Neuronal stem cell (in vitro differentiated cells): ENCODE data around the gene TLR8.
"Not testable (repeated sequence)": the region's sequence is repeated elsewhere in the genome, so short reads cannot be mapped to it uniquely, and the experiment has no call there.

Experiments used
- DNase-seq: peaks from one replicate; pipeline ENCODE4 v3.0.0-alpha.2; 2013; ENCODE audit warnings: low spot score
- H2AFZ ChIP-seq: one replicate; pipeline ENCODE4 v1.6.1; 2013; ENCODE audit warnings: mild to moderate bottlenecking, low read length, inconsistent platforms
- H2AK5ac ChIP-seq: 2 replicates; pipeline ENCODE4 v1.6.1; 2013; ENCODE audit warnings: low read depth, mild to moderate bottlenecking, inconsistent platforms, low read length, moderate library complexity, mixed read lengths
- H2BK120ac ChIP-seq: 2 replicates; pipeline ENCODE4 v1.6.1; 2013; ENCODE audit warnings: low read depth, mild to moderate bottlenecking, inconsistent platforms, low read length, moderate library complexity, mixed read lengths
- H2BK12ac ChIP-seq: one replicate; pipeline ENCODE4 v1.6.1; 2013; ENCODE audit warnings: low read length, inconsistent platforms
- H2BK15ac ChIP-seq: 2 replicates; pipeline ENCODE4 v1.6.1; 2013; ENCODE audit warnings: mild to moderate bottlenecking, low read length, inconsistent platforms, mixed read lengths
- H2BK5ac ChIP-seq: one replicate; pipeline ENCODE4 v1.6.1; 2013; ENCODE audit warnings: inconsistent platforms, mild to moderate bottlenecking, low read length, moderate library complexity
- H3K14ac ChIP-seq: one replicate; pipeline ENCODE4 v1.6.1; 2013; ENCODE audit warnings: low read length, inconsistent platforms
- H3K18ac ChIP-seq: 2 replicates; pipeline ENCODE4 v1.6.1; 2013; ENCODE audit warnings: low read length, inconsistent platforms
- H3K23ac ChIP-seq: 2 replicates; pipeline ENCODE4 v1.6.1; 2013; ENCODE audit warnings: low read depth, mild to moderate bottlenecking, mixed read lengths, low read length, inconsistent platforms; ENCODE audit not compliant: poor library complexity
- H3K27ac ChIP-seq: replicated peaks from 3 replicates; pipeline ENCODE4 v1.5.1; 2013; ENCODE audit warnings: low read length, inconsistent platforms
- H3K27me3 ChIP-seq, 3 experiments: 2 replicates each; pipeline ENCODE4 v1.6.1; 2013; ENCODE audit warnings: low read length in 3 of 3, mild to moderate bottlenecking in 2 of 3, inconsistent platforms in 1 of 3, low read depth in 1 of 3, mixed read lengths in 1 of 3, moderate library complexity in 1 of 3; ENCODE audit not compliant: control insufficient read depth in 3 of 3, insufficient read depth in 3 of 3
- H3K36me3 ChIP-seq, 2 donors: replicated peaks in 1 of 2; 2 replicates each; pipeline ENCODE4 v1.6.1; 2013; ENCODE audit warnings: low read length in 2 of 2; ENCODE audit not compliant: control insufficient read depth in 2 of 2, insufficient read depth in 2 of 2
- H3K4ac ChIP-seq: 2 replicates; pipeline ENCODE4 v1.6.1; 2013; ENCODE audit warnings: inconsistent platforms, mild to moderate bottlenecking, low read length, moderate library complexity
- H3K4me1 ChIP-seq, 2 donors: 1 replicate in 1 of 2; 2 replicates in 1 of 2; pipeline ENCODE4 v1.6.1; 2013; ENCODE audit warnings: low read length in 2 of 2, low read depth in 1 of 2; ENCODE audit not compliant: control insufficient read depth in 2 of 2, insufficient read depth in 1 of 2
- H3K4me2 ChIP-seq: one replicate; pipeline ENCODE4 v1.6.1; 2013; ENCODE audit warnings: mild to moderate bottlenecking, low read length, inconsistent platforms; ENCODE audit not compliant: insufficient read depth, poor library complexity, severe bottlenecking
- H3K4me3 ChIP-seq, 2 donors: 2 replicates each; pipeline ENCODE4 v1.5.1; 2013; ENCODE audit warnings: low read length in 2 of 2, mild to moderate bottlenecking in 2 of 2, inconsistent platforms in 1 of 2, moderate library complexity in 1 of 2
- H3K79me1 ChIP-seq: one replicate; pipeline ENCODE4 v1.6.1; 2013; ENCODE audit warnings: low read depth, mild to moderate bottlenecking, inconsistent platforms, low read length, moderate library complexity
- H3K9ac ChIP-seq: one replicate; pipeline ENCODE4 v1.6.1; 2013; ENCODE audit warnings: mild to moderate bottlenecking, low read depth, low read length, inconsistent platforms; ENCODE audit not compliant: poor library complexity
- H3K9me3 ChIP-seq, 2 donors: replicated peaks in 1 of 2; 2 replicates each; pipeline versions ENCODE3 to v1.6.1; 2013; ENCODE audit warnings: low read length in 2 of 2, mild to moderate bottlenecking in 2 of 2, inconsistent platforms in 1 of 2, low read depth in 1 of 2, mixed read lengths in 1 of 2, moderate library complexity in 1 of 2; ENCODE audit not compliant: control insufficient read depth in 2 of 2, insufficient read depth in 1 of 2
- H4K8ac ChIP-seq: one replicate; pipeline ENCODE4 v1.6.1; 2013; ENCODE audit warnings: low read depth, mild to moderate bottlenecking, inconsistent platforms, low read length, moderate library complexity
- H4K91ac ChIP-seq: one replicate; pipeline ENCODE4 v1.6.1; 2013; ENCODE audit warnings: low read length, low read depth, mild to moderate bottlenecking, inconsistent platforms; ENCODE audit not compliant: poor library complexity
- WGBS, 2 donors: extraction: QIAGEN DNeasy Blood & Tissue Kit; methylation state at CpG; one replicate each; pipeline ENCODE4 v1.1.7; 2013; ENCODE audit warnings: missing lambda C conversion rate in 2 of 2, mixed read lengths in 1 of 2; ENCODE audit not compliant: insufficient read length in 2 of 2, insufficient replicate concordance in 1 of 2; ENCODE audit errors: extremely low coverage in 2 of 2; 5-methylcytosine and 5-hydroxymethylcytosine counted together

The TLR8 gene

GRCh38 chrX:12940471-12940870 is 34.1 kb downstream of the TLR8 start:
- H3K79me1 ChIP-seq, H3K23ac ChIP-seq: not testable (repeated sequence)
- WGBS, 2 donors, result no CpG with 5 or more reads among the region's 9 CpGs

GRCh38 chrX:12943592-12943991 is 37.2 kb downstream of the TLR8 start:
- not testable (repeated sequence) for H2BK120ac ChIP-seq, H2BK12ac ChIP-seq, H3K9me3 ChIP-seq, DNase-seq, H2BK5ac ChIP-seq, H4K91ac ChIP-seq, H2AFZ ChIP-seq, H3K4me2 ChIP-seq, H3K27ac ChIP-seq, H3K79me1 ChIP-seq, H3K27me3 ChIP-seq, H3K9ac ChIP-seq, H3K4ac ChIP-seq, H3K23ac ChIP-seq, H3K36me3 ChIP-seq, H3K18ac ChIP-seq, H3K14ac ChIP-seq, H2AK5ac ChIP-seq, H3K4me1 ChIP-seq, H4K8ac ChIP-seq, H2BK15ac ChIP-seq, H3K4me3 ChIP-seq
- WGBS, 2 donors, result no CpG with 5 or more reads among the region's 6 CpGs

More at GRCh38 chrX:12940471-12940870, 34.1 kb downstream of the TLR8 start:
- H3K9ac ChIP-seq, H3K27ac ChIP-seq, H3K4me3 ChIP-seq, H3K4me1 ChIP-seq, H3K14ac ChIP-seq, H3K9me3 ChIP-seq, H2AFZ ChIP-seq, H3K27me3 ChIP-seq, H2BK15ac ChIP-seq, H2BK120ac ChIP-seq, H3K4me2 ChIP-seq, DNase-seq, H4K91ac ChIP-seq, H3K18ac ChIP-seq, H2BK5ac ChIP-seq, H3K36me3 ChIP-seq, H2AK5ac ChIP-seq, H4K8ac ChIP-seq, H2BK12ac ChIP-seq, H3K4ac ChIP-seq: not testable (repeated sequence)

- not testable (repeated sequence) for H3K23ac ChIP-seq, H3K79me1 ChIP-seq, H2BK120ac ChIP-seq, H3K27me3 ChIP-seq, H3K4me2 ChIP-seq, H3K9ac ChIP-seq, H4K8ac ChIP-seq, H3K4me1 ChIP-seq, H3K18ac ChIP-seq, DNase-seq, H3K27ac ChIP-seq, H2BK5ac ChIP-seq, H3K14ac ChIP-seq, H2BK12ac ChIP-seq, H3K4ac ChIP-seq, H3K36me3 ChIP-seq, H3K4me3 ChIP-seq, H2AFZ ChIP-seq, H2BK15ac ChIP-seq, H3K9me3 ChIP-seq, H2AK5ac ChIP-seq, H4K91ac ChIP-seq
- no CpG with 5 or more reads among the region's 4 CpGs for WGBS, 2 donors
These were observed 38.0 kb downstream of the TLR8 start for GRCh38 chrX:12944452-12944851.

- no peak overlapping the region for H3K14ac ChIP-seq
- H3K27me3 ChIP-seq, result no peaks in the 10 kb centered on the region
- H2BK12ac ChIP-seq, result no peak overlapping the region
- H4K91ac ChIP-seq, result no peak overlapping the region
- no peaks in the 10 kb centered on the region for H3K36me3 ChIP-seq
- H2BK5ac ChIP-seq, result no peak overlapping the region
- peaks cover 6 to 11% of the 10 kb centered on the region in 2 donors for H3K4me1 ChIP-seq
- H3K4me2 ChIP-seq, result no peak overlapping the region
- no peak overlapping the region for H2BK15ac ChIP-seq
- H3K9ac ChIP-seq, result no peak overlapping the region
- no peak overlapping the region for H3K27ac ChIP-seq
- no peak overlapping the region for H3K23ac ChIP-seq
- WGBS, 2 donors, result no CpG with 5 or more reads among the region's 4 CpGs
- no peak overlapping the region for H2AK5ac ChIP-seq
- no peaks in the 10 kb centered on the region for H3K9me3 ChIP-seq
- H3K79me1 ChIP-seq, result no peaks in the 10 kb centered on the region
- no peak overlapping the region for H3K4me3 ChIP-seq
- H4K8ac ChIP-seq, result no peak overlapping the region
- no peak overlapping the region for H3K4ac ChIP-seq
- H3K18ac ChIP-seq, result no peak overlapping the region
- DNase-seq, result no peak
- no peak overlapping the region for H2BK120ac ChIP-seq
- H2AFZ ChIP-seq, result no peak overlapping the region
These were observed 39.1 kb downstream of the TLR8 start for GRCh38 chrX:12945494-12945893.
